Endothelial cell of umbilical vein (primary cell): ENCODE results near the gene HAUS6. TPM values are rescaled to one million over a fixed set of nuclear protein-coding genes. Genes with fewer than 3 reads are reported as not detected.

Experiments used
- BruUV-seq: library from RNA; stranded (reverse); fragments of 400-500 nt; replicated peaks from 2 replicates; lab custom pipeline; 2021; lab: Mats Ljungman, UMichigan
- CTCF ChIA-PET: fragments of 300-600, 350-600 bp; sonication (Branson Sonifier 250); formaldehyde crosslinking; loops from one replicate; lab custom pipeline; 2021; ENCODE audit warnings: antibody characterized with exemption, inconsistent platforms; lab: Charles Lee
- POLR2A ChIA-PET: fragments of 300-600, 350-600 bp; sonication (Branson Sonifier 250); formaldehyde crosslinking; loops from one replicate; lab custom pipeline; 2021; ENCODE audit warnings: antibody characterized with exemption, inconsistent platforms; lab: Charles Lee
- DNase-seq: peaks from one replicate; pipeline ENCODE4 v3.0.0-alpha.2; 2011; ENCODE audit warnings: low read depth, low spot score
- FAIRE-seq: peaks from 2 replicates; lab custom pipeline; 2011; peaks lifted over from hg19 to GRCh38; lab: Jason Lieb, UNC
- H2AFZ ChIP-seq: 2 replicates; pipeline ENCODE4 v1.6.0; 2012; ENCODE audit warnings: low read depth, low read length, control low read depth, inconsistent platforms
- H3K27ac ChIP-seq: 2 replicates; pipeline ENCODE4 v1.5.1; 2011; ENCODE audit warnings: low read depth, mild to moderate bottlenecking, control low read depth, low read length, moderate library complexity; ENCODE audit not compliant: insufficient read depth
- H3K27me3 ChIP-seq, 2 experiments: 2 replicates each; pipeline versions ENCODE4 v1.6.0 to v1.6.1; 2011; ENCODE audit warnings: low read length in 2 of 2, mixed read lengths in 1 of 2; ENCODE audit not compliant: control insufficient read depth in 2 of 2, insufficient read depth in 2 of 2
- H3K36me3 ChIP-seq, 2 experiments: 2 replicates in 1 of 2; 3 replicates in 1 of 2; pipeline ENCODE4 v1.5.1; 2011; ENCODE audit warnings: low read length in 2 of 2, mild to moderate bottlenecking in 1 of 2, moderate library complexity in 1 of 2; ENCODE audit not compliant: control insufficient read depth in 2 of 2, insufficient read depth in 2 of 2; ENCODE audit errors: extremely low read depth in 1 of 2
- H3K4me1 ChIP-seq: 3 replicates; pipeline ENCODE4 v1.5.1; 2011; ENCODE audit warnings: mild to moderate bottlenecking, low read length; ENCODE audit not compliant: control insufficient read depth, insufficient read depth; ENCODE audit errors: extremely low read depth
- H3K4me2 ChIP-seq: 2 replicates; pipeline ENCODE4 v1.6.1; 2011; ENCODE audit warnings: low read length, control low read depth, mixed read lengths; ENCODE audit not compliant: insufficient read depth
- H3K4me3 ChIP-seq, 3 experiments: fragments of 200-600 bp in 1 of 3; sonication (generic), shearing (Covaris generic) in 1 of 3; replicated peaks in 1 of 3; 2 replicates each; pipeline ENCODE4 v1.5.1; 2011 to 2016; ENCODE audit warnings: control low read depth in 3 of 3, low read length in 3 of 3, mild to moderate bottlenecking in 2 of 3, inconsistent platforms in 1 of 3, low read depth in 1 of 3, moderate library complexity in 1 of 3; ENCODE audit not compliant: insufficient read depth in 1 of 3
- H3K79me2 ChIP-seq: 2 replicates; pipeline ENCODE4 v1.6.0; 2012; ENCODE audit warnings: low read length, inconsistent platforms; ENCODE audit not compliant: control insufficient read depth, insufficient read depth
- H3K9ac ChIP-seq: replicated peaks from 2 replicates; pipeline ENCODE3; 2011; ENCODE audit warnings: low read length, control low read depth; ENCODE audit not compliant: insufficient read depth; ENCODE audit errors: extremely low read depth
- H3K9me1 ChIP-seq: replicated peaks from 3 replicates; pipeline ENCODE4 v1.6.0; 2011; ENCODE audit warnings: mild to moderate bottlenecking, low read length; ENCODE audit not compliant: control insufficient read depth, insufficient read depth; ENCODE audit errors: extremely low read depth
- H3K9me3 ChIP-seq: replicated peaks from 2 replicates; pipeline ENCODE4 v1.5.1; 2012; ENCODE audit warnings: low read length, inconsistent platforms; ENCODE audit not compliant: control insufficient read depth, insufficient read depth
- H4K20me1 ChIP-seq: replicated peaks from 2 replicates; pipeline ENCODE3; 2011; ENCODE audit warnings: mild to moderate bottlenecking, low read length; ENCODE audit not compliant: control insufficient read depth, insufficient read depth; ENCODE audit errors: extremely low read depth
- CTCF ChIP-seq, 2 donors: IDR thresholded peaks; 1 replicate in 1 of 2; 2 replicates in 1 of 2; pipeline ENCODE4 v1.5.1; 2011; ENCODE audit warnings: low read length in 2 of 2, mild to moderate bottlenecking in 2 of 2, moderate library complexity in 2 of 2, control low read depth in 1 of 2, inconsistent platforms in 1 of 2, low read depth in 1 of 2; ENCODE audit not compliant: insufficient read depth in 1 of 2; ENCODE audit errors: extremely low read depth in 1 of 2
- EZH2 ChIP-seq: IDR thresholded peaks from 2 replicates; pipeline ENCODE4 v1.6.1; 2012; ENCODE audit warnings: borderline replicate concordance, low read depth, mild to moderate bottlenecking, moderate library complexity, low read length, inconsistent platforms; ENCODE audit not compliant: severe bottlenecking
- FOS ChIP-seq: IDR thresholded peaks from 2 replicates; pipeline ENCODE4 v1.6.1; 2011; ENCODE audit warnings: mild to moderate bottlenecking, low read length, moderate library complexity, borderline replicate concordance; ENCODE audit not compliant: insufficient read depth
- GATA2 ChIP-seq: IDR thresholded peaks from 2 replicates; pipeline ENCODE4 v1.7.0; 2011; ENCODE audit warnings: low read depth, mild to moderate bottlenecking, moderate library complexity, mixed read lengths, low read length; ENCODE audit not compliant: insufficient read length, insufficient read depth
- JUN ChIP-seq: IDR thresholded peaks from 2 replicates; pipeline ENCODE4 v1.6.1; 2011; ENCODE audit warnings: borderline replicate concordance, low read depth; ENCODE audit not compliant: insufficient read length, insufficient read depth
- MAX ChIP-seq: IDR thresholded peaks from 2 replicates; pipeline ENCODE4 v1.6.1; 2011; ENCODE audit not compliant: insufficient read depth, insufficient read length
- MYC ChIP-seq: IDR thresholded peaks from one replicate; pipeline ENCODE4 v1.6.1; 2011; ENCODE audit warnings: mild to moderate bottlenecking, low read depth, low read length
- POLR2A ChIP-seq: IDR thresholded peaks from 2 replicates; pipeline ENCODE4 v1.6.1; 2012; ENCODE audit warnings: low read depth, mild to moderate bottlenecking, control low read depth, low read length
- POLR2AphosphoS5 ChIP-seq: IDR thresholded peaks from 2 replicates; pipeline ENCODE4 v1.6.1; 2012; ENCODE audit warnings: low read depth, mild to moderate bottlenecking, control low read depth, low read length, moderate library complexity; ENCODE audit not compliant: insufficient read depth
- dilution Hi-C: fragments of 300-500 bp; cut with MboI; formaldehyde crosslinking; loops from one replicate; pipeline ENCODE4 v1.15.0; 2019; ENCODE audit warnings: low sequenced_read_pairs; ENCODE audit not compliant: extremely low pct_ligation_motif_present
- intact Hi-C: fragments of 100-400 bp; cut with micrococcal nuclease; formaldehyde crosslinking; loops from one replicate; pipeline ENCODE4 v1.10.0; 2022
- polyA plus RNA-seq, 4 experiments: library from polyadenylated mRNA; depleted of rRNA in 3 of 4; stranded (reverse) in 3 of 4; unstranded in 1 of 4; fragments of >200 nt; gene quantifications; 2 replicates each; pipeline versions ENCODE4 v1.2.1 to v1.2.3, GENCODE V29; 2011 to 2012; ENCODE audit warnings: missing spikeins in 1 of 4
- small RNA-seq: library from RNA; depleted of rRNA; stranded (forward); fragments of <200 nt; gene quantifications from one replicate; pipeline ENCODE3, GENCODE V24; 2012; ENCODE audit warnings: low replicate concordance, low read depth; ENCODE audit not compliant: insufficient read depth, insufficient read length
- total RNA-seq: library from RNA; stranded (reverse); gene quantifications from 2 replicates; pipeline ENCODE4 v1.2.3, GENCODE V29; 2021

The HAUS6 gene
- total and polyA plus RNA-seq, 2 donors (not counting 3 experiments of a cell fraction or from before 2014, with no cell fraction given), result 4.5 to 19.6 TPM

DNA sequence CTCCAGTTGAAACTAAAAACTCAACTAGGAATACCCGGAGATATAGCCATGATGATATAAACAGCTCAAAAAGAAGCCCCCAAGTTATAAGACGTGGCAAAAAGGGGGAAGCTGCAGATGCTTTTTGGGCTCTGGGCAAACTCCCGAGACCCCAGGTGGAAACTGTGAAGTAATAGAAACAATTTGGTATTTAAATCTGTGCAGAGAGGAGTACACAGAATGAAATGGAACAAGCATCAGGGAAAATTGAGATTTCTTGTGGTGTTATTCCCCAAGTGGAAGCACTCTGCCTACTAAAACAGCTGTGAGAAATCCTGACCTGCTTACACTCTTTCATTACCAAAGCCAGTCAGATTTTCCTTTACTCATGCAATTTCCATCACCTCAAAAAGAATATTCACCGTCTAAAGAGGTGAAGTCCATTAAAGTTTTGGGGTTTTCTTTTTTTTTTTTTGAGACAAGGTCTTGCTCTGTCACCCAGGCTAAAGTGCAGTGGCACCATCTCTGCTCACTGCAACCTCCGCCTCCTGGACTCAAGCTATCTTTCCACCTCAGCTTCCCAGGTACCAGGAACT lies 93.2 kb downstream of the HAUS6 start:
- Histone ChIP-seq H3K36me3 (no peaks in the 10 kb centered on the region), H3K79me2 (no peaks in the 10 kb centered on the region), H3K9ac (no peak overlapping the region), H3K4me1 (no peaks in the 10 kb centered on the region), H4K20me1 (no peaks in the 10 kb centered on the region), H3K9me3 (no peaks in the 10 kb centered on the region), H3K27me3 (peaks cover 0 to 1% of the 10 kb centered on the region in 2 experiments), H2AFZ (no peak overlapping the region), H3K27ac (no peak overlapping the region), H3K9me1 (no peaks in the 10 kb centered on the region), H3K4me3 (no peak overlapping the region), H3K4me2 (no peak overlapping the region)
- no peak for TF ChIP-seq MYC
- no peak for TF ChIP-seq POLR2AphosphoS5
- TF ChIP-seq POLR2A, result no peak
- TF ChIP-seq GATA2, result no peak
- no peak for TF ChIP-seq FOS
- TF ChIP-seq MAX, result no peak
- no peak for TF ChIP-seq CTCF (IDR thresholded peaks at IDR 0.05; ENCODE audit: extremely low read depth in 1 of 2, insufficient read depth in 1 of 2, low read depth in 1 of 2, low read length in 2 of 2)
- no peak for TF ChIP-seq EZH2
- TF ChIP-seq JUN, result no peak
- dilution Hi-C loops, result no loop called here
- DNase-seq (no peak), FAIRE-seq (no peak)
- intact Hi-C loops, result no loop called here
- CTCF ChIA-PET, result interaction anchor here (1.0 kb wide), 2 partner anchors 17 to 1198 kb away, joined by 3 to 5 read pairs; no protein-coding TSS in a partner anchor
- no TSS peak for BruUV-seq
- POLR2A ChIA-PET, result no interaction called here

Small RNA genes lying within 50 kb of the gene (small RNA-seq; reads per million reads assigned to genes)
- gene RF00019, result not detected
- not detected for gene RNU6-264P
- gene SCARNA8, result 5.5 reads per million, percentile 41 among the genes with 10 or more reads in this experiment

Other genes starting within 250 kb of the HAUS6 start
- gene SAXO1, start 69.7 kb downstream of the HAUS6 start, total RNA-seq, result not detected in 2 replicates
- gene SAXO1, start 69.7 kb downstream of the HAUS6 start, polyA plus RNA-seq, result not detected in 2 replicates
- 78.5 and 81.2 TPM in 2 replicates for gene RRAGA, start 53.5 kb downstream of the HAUS6 start, total RNA-seq
- gene RRAGA, start 53.5 kb downstream of the HAUS6 start, polyA plus RNA-seq, result 88.3 and 95.6 TPM in 2 replicates
- 44.7 and 45.5 TPM in 2 replicates for gene PLIN2, start 24.6 kb upstream of the HAUS6 start, total RNA-seq
- gene PLIN2, start 24.6 kb upstream of the HAUS6 start, polyA plus RNA-seq, result 76.8 and 95.0 TPM in 2 replicates
- 36.5 and 36.8 TPM in 2 replicates for gene DENND4C, start 127.8 kb upstream of the HAUS6 start, total RNA-seq
- 7.8 and 9.6 TPM in 2 replicates for gene DENND4C, start 127.8 kb upstream of the HAUS6 start, polyA plus RNA-seq